HEK293T (cell line): ENCODE measurements around the gene GSAP.

Source experiments
- CTCF ChIA-PET: fragments of 350-600 bp; formaldehyde crosslinking; extraction: SDS; loops from one replicate; lab custom pipeline; 2021; ENCODE audit warnings: antibody characterized with exemption, inconsistent platforms; lab: Yijun Ruan, JAX
- POLR2A ChIA-PET: fragments of 350-600 bp; formaldehyde crosslinking; extraction: SDS; loops from one replicate; lab custom pipeline; 2020; ENCODE audit warnings: antibody characterized with exemption, inconsistent platforms; lab: Yijun Ruan, JAX
- DNase-seq: peaks from one replicate; pipeline ENCODE4 v3.0.0; 2012; ENCODE audit warnings: mixed read lengths; ENCODE audit errors: extremely low spot score
- ARNT ChIP-seq: fragments of 450-650 bp; IDR thresholded peaks from 2 replicates; pipeline ENCODE4 v1.6.1; 2017; ENCODE audit warnings: mild to moderate bottlenecking
- BHLHE40 ChIP-seq: fragments of 450-650 bp; IDR thresholded peaks from 2 replicates; pipeline ENCODE4 v1.6.1; 2016; ENCODE audit warnings: mild to moderate bottlenecking, moderate library complexity, borderline replicate concordance
- CTBP1 ChIP-seq: fragments of 450-650 bp; IDR thresholded peaks from 2 replicates; pipeline ENCODE4 v1.6.1; 2016; ENCODE audit warnings: borderline replicate concordance
- ELF4 ChIP-seq: fragments of 450-650 bp; IDR thresholded peaks from 2 replicates; pipeline ENCODE4 v1.6.1; 2017; ENCODE audit warnings: antibody characterized with exemption
- FOXA1 ChIP-seq: fragments of 450-650 bp; IDR thresholded peaks from 2 replicates; pipeline ENCODE4 v1.6.1; 2016; ENCODE audit warnings: mild to moderate bottlenecking
- FOXK2 ChIP-seq: fragments of 450-650 bp; IDR thresholded peaks from 2 replicates; pipeline ENCODE4 v1.6.1; 2016; ENCODE audit warnings: mild to moderate bottlenecking
- FOXM1 ChIP-seq: fragments of 450-650 bp; IDR thresholded peaks from 2 replicates; pipeline ENCODE4 v1.6.1; 2017; ENCODE audit warnings: mild to moderate bottlenecking, borderline replicate concordance
- HDGF ChIP-seq: fragments of 450-650 bp; IDR thresholded peaks from 2 replicates; pipeline ENCODE4 v1.6.1; 2017; ENCODE audit warnings: antibody characterized with exemption, borderline replicate concordance
- L3MBTL2 ChIP-seq: fragments of 450-650 bp; conservative IDR thresholded peaks from 2 replicates; pipeline ENCODE4 v1.6.1; 2016; ENCODE audit warnings: mild to moderate bottlenecking
- LEF1 ChIP-seq: fragments of 450-650 bp; IDR thresholded peaks from 2 replicates; pipeline ENCODE4 v1.6.1; 2017; ENCODE audit warnings: mild to moderate bottlenecking, borderline replicate concordance
- NFRKB ChIP-seq: fragments of 450-650 bp; IDR thresholded peaks from 2 replicates; pipeline ENCODE4 v1.6.1; 2016; ENCODE audit warnings: mild to moderate bottlenecking, moderate library complexity
- SP1 ChIP-seq: fragments of 450-650 bp; IDR thresholded peaks from 2 replicates; pipeline ENCODE4 v1.6.1; 2017
- SUZ12 ChIP-seq: fragments of 450-650 bp; IDR thresholded peaks from 2 replicates; pipeline ENCODE4 v1.6.1; 2016; ENCODE audit warnings: mild to moderate bottlenecking
- TARDBP ChIP-seq: fragments of 450-650 bp; IDR thresholded peaks from 2 replicates; pipeline ENCODE4 v1.6.1; 2016
- ZNF384 ChIP-seq: fragments of 450-650 bp; IDR thresholded peaks from 2 replicates; pipeline ENCODE4 v1.6.1; 2016
- TF ChIP-seq, protein P1 (sequence below): fragments of 450-650 bp; IDR thresholded peaks from 2 replicates; pipeline ENCODE4 v1.6.1; 2016

The GSAP gene

GRCh38 chr7:77402818-77403217 lies 13.3 kb downstream of the GSAP start:
- no peak for TF ChIP-seq NFRKB
- TF ChIP-seq L3MBTL2, result no peak
- TF ChIP-seq BHLHE40, result no peak
- no peak for TF ChIP-seq ELF4
- TF ChIP-seq FOXA1, result no peak
- TF ChIP-seq LEF1, result no peak
- TF ChIP-seq FOXK2, result no peak
- no peak for TF ChIP-seq ZNF384
- TF ChIP-seq HDGF, result no peak
- TF ChIP-seq TARDBP, result no peak
- TF ChIP-seq FOXM1, result no peak
- no peak for TF ChIP-seq CTBP1
- TF ChIP-seq, protein P1, sequence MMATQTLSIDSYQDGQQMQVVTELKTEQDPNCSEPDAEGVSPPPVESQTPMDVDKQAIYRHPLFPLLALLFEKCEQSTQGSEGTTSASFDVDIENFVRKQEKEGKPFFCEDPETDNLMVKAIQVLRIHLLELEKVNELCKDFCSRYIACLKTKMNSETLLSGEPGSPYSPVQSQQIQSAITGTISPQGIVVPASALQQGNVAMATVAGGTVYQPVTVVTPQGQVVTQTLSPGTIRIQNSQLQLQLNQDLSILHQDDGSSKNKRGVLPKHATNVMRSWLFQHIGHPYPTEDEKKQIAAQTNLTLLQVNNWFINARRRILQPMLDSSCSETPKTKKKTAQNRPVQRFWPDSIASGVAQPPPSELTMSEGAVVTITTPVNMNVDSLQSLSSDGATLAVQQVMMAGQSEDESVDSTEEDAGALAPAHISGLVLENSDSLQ, result no peak
- no peak for TF ChIP-seq ARNT
- no peak for TF ChIP-seq SP1
- POLR2A ChIA-PET, result no interaction called here
- CTCF ChIA-PET, result interaction anchor here (0.7 kb wide), 1 partner anchor 10 kb away, joined by 6 read pairs; no protein-coding TSS in a partner anchor
- DNase-seq, result no peak

DNA sequence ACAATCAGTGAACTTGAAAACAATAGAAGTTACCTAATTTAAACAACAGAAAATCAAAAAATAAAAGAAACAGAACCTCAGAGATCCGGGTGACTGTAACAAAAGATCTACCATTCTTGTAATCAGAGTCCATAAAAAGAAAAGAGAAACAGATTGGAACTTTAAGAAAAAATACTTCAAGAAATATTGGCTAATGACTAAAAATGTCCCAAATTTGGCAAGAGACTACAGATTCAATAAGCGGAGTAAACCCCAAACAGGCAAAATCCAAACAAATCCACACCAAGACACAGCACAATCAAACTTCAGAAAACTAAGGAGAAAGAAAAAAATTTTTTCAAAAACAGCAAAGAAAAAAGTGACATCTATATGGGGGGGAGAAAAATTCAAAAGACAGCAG lies 15.1 kb downstream of the GSAP start:
- no peak for DNase-seq
- TF ChIP-seq LEF1 (no peak), ARNT (no peak), SP1 (no peak), NFRKB (no peak), L3MBTL2 (no peak), CTBP1 (no peak), FOXK2 (no peak), FOXA1 (no peak), BHLHE40 (no peak), ELF4 (no peak), TARDBP (no peak), FOXM1 (no peak), HDGF (no peak), SUZ12 (no peak), ZNF384 (no peak)
- TF ChIP-seq, protein P1, result no peak
- ChIA-PET POLR2A (no interaction called here), CTCF (interaction anchor here (0.6 kb wide), 1 partner anchor 25 kb away, joined by 4 read pairs; no protein-coding TSS in a partner anchor)

GRCh38 chr7:77399816-77400215 lies 16.3 kb downstream of the GSAP start:
- ChIA-PET POLR2A (no interaction called here), CTCF (no interaction called here)
- no peak for DNase-seq
- TF ChIP-seq LEF1 (no peak), FOXK2 (no peak), TARDBP (no peak), FOXA1 (no peak), NFRKB (no peak)

GRCh38 chr7:77396894-77397547 lies 19.1 kb downstream of the GSAP start:
- ChIA-PET CTCF (interaction anchor here (0.6 kb wide), 1 partner anchor 1146 kb away, joined by 3 read pairs; no protein-coding TSS in a partner anchor), POLR2A (interaction anchor here (0.6 kb wide), 1 partner anchor 15 kb away, joined by 3 read pairs; no protein-coding TSS in a partner anchor)
- no peak for TF ChIP-seq FOXK2
- TF ChIP-seq, protein P1, result no peak
- TF ChIP-seq CTBP1, result no peak
- TF ChIP-seq FOXA1, result no peak
- no peak for TF ChIP-seq ZNF384
- TF ChIP-seq FOXM1, result no peak
- no peak for TF ChIP-seq SP1
- TF ChIP-seq ELF4, result no peak
- no peak for TF ChIP-seq ARNT
- TF ChIP-seq LEF1, result no peak
- no peak for TF ChIP-seq HDGF
- TF ChIP-seq TARDBP, result no peak
- no peak for TF ChIP-seq SUZ12
- no peak for TF ChIP-seq L3MBTL2
- DNase-seq, result no peak

DNA sequence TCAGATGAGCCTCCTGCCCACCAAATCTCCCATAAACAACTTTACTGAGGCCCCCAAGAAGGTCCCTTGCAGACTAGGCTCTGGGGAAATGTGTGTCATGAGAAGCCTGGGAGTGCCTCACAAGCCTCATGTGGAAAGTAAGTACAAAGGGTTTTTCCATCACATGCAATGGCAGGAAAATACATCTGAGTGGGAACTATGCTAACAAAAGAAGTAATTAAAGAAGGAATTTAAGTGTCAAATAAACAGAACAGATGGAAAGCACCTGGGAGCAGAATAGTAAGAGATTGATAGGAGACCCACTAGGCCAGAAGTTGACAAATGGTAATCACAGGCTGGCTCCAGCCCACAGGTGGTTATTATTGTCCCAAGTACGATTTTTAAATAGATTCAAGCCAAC lies 20.5 kb downstream of the GSAP start:
- POLR2A ChIA-PET, result no interaction called here
- TF ChIP-seq ELF4 (no peak), ARNT (no peak), CTBP1 (no peak), SP1 (no peak), SUZ12 (no peak), BHLHE40 (no peak), FOXM1 (no peak)
- CTCF ChIA-PET, result no interaction called here
- no peak for DNase-seq

GRCh38 chr7:77393954-77394353 lies 22.2 kb downstream of the GSAP start:
- ChIA-PET POLR2A (no interaction called here), CTCF (no interaction called here)
- TF ChIP-seq L3MBTL2 (no peak), ARNT (no peak), BHLHE40 (no peak)
- no peak for DNase-seq
